Measurements from ENCODE around the gene PDSS2. TPM values are rescaled to one million over a fixed set of nuclear protein-coding genes. Genes with fewer than 3 reads are reported as not detected.
"Not testable (repeated sequence)": the region's sequence is repeated elsewhere in the genome, so short reads cannot be mapped to it uniquely, and the experiment has no call there.

PDSS2 gene
- total RNA-seq, 1 donor from 2014 or later = 12.4 TPM

GRCh38 chr6:107369493-107369892 lies 89.9 kb downstream of the PDSS2 start:
- H3K27ac Mint-ChIP-seq (ENCODE audit: unreplicated experiment) = no peak overlapping the region
- no peak for DNase-seq (ENCODE audit: extremely low spot score, unreplicated experiment)
- no peaks in the 10 kb centered on the region for H3K36me3 Mint-ChIP-seq (ENCODE audit: unreplicated experiment)
- H3K9me3 Mint-ChIP-seq (ENCODE audit: unreplicated experiment) = no peaks in the 10 kb centered on the region
- no peak for TF ChIP-seq CTCF (IDR thresholded peaks at IDR 0.05)
- H3K4me3 Mint-ChIP-seq (ENCODE audit: unreplicated experiment) = no peak overlapping the region
- no peaks in the 10 kb centered on the region for H3K27me3 Mint-ChIP-seq (ENCODE audit: unreplicated experiment)
- H3K4me1 Mint-ChIP-seq (ENCODE audit: unreplicated experiment) = peaks cover 3% of the 10 kb centered on the region

GRCh38 chr6:107368471-107368870 lies 90.9 kb downstream of the PDSS2 start:
- H3K36me3 Mint-ChIP-seq (ENCODE audit: unreplicated experiment) = peaks cover under 1% of the 10 kb centered on the region
- H3K4me1 Mint-ChIP-seq (ENCODE audit: unreplicated experiment) = peaks cover 3% of the 10 kb centered on the region
- no peak overlapping the region for H3K27ac Mint-ChIP-seq (ENCODE audit: unreplicated experiment)
- TF ChIP-seq CTCF (IDR thresholded peaks at IDR 0.05) = no peak
- no peaks in the 10 kb centered on the region for H3K27me3 Mint-ChIP-seq (ENCODE audit: unreplicated experiment)
- no peak for DNase-seq (ENCODE audit: extremely low spot score, unreplicated experiment)
- H3K9me3 Mint-ChIP-seq (ENCODE audit: unreplicated experiment) = no peaks in the 10 kb centered on the region
- H3K4me3 Mint-ChIP-seq (ENCODE audit: unreplicated experiment) = no peak overlapping the region

- DNase-seq (ENCODE audit: extremely low spot score, unreplicated experiment); H3K9me3 Mint-ChIP-seq (ENCODE audit: unreplicated experiment); H3K4me3 Mint-ChIP-seq (ENCODE audit: unreplicated experiment); H3K27ac Mint-ChIP-seq (ENCODE audit: unreplicated experiment); H3K27me3 Mint-ChIP-seq (ENCODE audit: unreplicated experiment): not testable (repeated sequence)
- Mint-ChIP-seq H3K4me1 (ENCODE audit: unreplicated experiment) (peaks cover 20% of the 10 kb centered on the region), H3K36me3 (ENCODE audit: unreplicated experiment) (peaks cover 11% of the 10 kb centered on the region)
Measured at GRCh38 chr6:107364173-107364572, 95.2 kb downstream of the PDSS2 start.

GRCh38 chr6:107361753-107362604 lies 97.4 kb downstream of the PDSS2 start:
- peaks cover 6% of the 10 kb centered on the region for H3K9me3 Mint-ChIP-seq (ENCODE audit: unreplicated experiment)
- no peaks in the 10 kb centered on the region for H3K27me3 Mint-ChIP-seq (ENCODE audit: unreplicated experiment)
- no peak for DNase-seq (ENCODE audit: extremely low spot score, unreplicated experiment)
- TF ChIP-seq CTCF (IDR thresholded peaks at IDR 0.05) = no peak
- no peak overlapping the region for H3K4me3 Mint-ChIP-seq (ENCODE audit: unreplicated experiment)
- peaks cover 11% of the 10 kb centered on the region for H3K36me3 Mint-ChIP-seq (ENCODE audit: unreplicated experiment)
- peaks cover 20% of the 10 kb centered on the region for H3K4me1 Mint-ChIP-seq (ENCODE audit: unreplicated experiment)
- H3K27ac Mint-ChIP-seq (ENCODE audit: unreplicated experiment) = peak overlapping the region; percentile 33

- H3K36me3 Mint-ChIP-seq (ENCODE audit: unreplicated experiment) = peaks cover 11% of the 10 kb centered on the region
- H3K27ac Mint-ChIP-seq (ENCODE audit: unreplicated experiment) = no peak overlapping the region
- peaks cover 6% of the 10 kb centered on the region for H3K9me3 Mint-ChIP-seq (ENCODE audit: unreplicated experiment)
- no peak for DNase-seq (ENCODE audit: extremely low spot score, unreplicated experiment)
- H3K4me3 Mint-ChIP-seq (ENCODE audit: unreplicated experiment) = no peak overlapping the region
- no peak for TF ChIP-seq CTCF (IDR thresholded peaks at IDR 0.05)
- no peaks in the 10 kb centered on the region for H3K27me3 Mint-ChIP-seq (ENCODE audit: unreplicated experiment)
- H3K4me1 Mint-ChIP-seq (ENCODE audit: unreplicated experiment) = peaks cover 18% of the 10 kb centered on the region
Measured at GRCh38 chr6:107360476-107360875, 98.9 kb downstream of the PDSS2 start.

All from osteocyte (in vitro differentiated cells).